ENCODE measurements around the gene CFAP99.

Gene CFAP99

DNA sequence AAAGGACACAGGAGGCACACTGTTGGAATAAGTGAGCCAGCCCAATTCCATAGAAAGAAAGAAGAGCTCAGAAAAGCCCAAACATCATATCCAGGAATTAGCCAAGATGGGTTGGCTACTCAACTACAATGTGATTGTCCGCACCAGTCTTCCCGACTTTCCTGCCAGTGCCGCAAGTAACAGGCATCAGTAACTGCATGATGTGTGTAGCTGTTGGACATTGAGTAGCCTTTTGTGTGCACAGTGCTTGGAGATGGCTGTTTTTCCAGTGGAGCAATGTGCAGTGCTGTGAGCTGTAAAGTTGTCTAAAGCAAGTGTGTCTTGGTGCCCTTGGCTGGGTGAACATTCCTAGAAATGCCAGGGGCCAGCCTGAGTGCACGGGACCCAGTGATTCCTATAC is 88.5 kb downstream of the CFAP99 start:
- TF ChIP-seq BACH2 (CRISPR knock-in tag; IDR thresholded peaks at IDR 0.05; ENCODE audit: borderline replicate concordance) (no peak), RARB (CRISPR knock-in tag; IDR thresholded peaks at IDR 0.05) (no peak), ZNF565 (CRISPR knock-in tag; conservative IDR thresholded peaks at IDR 0.05; ENCODE audit: low read depth) (no peak), ZC3H10 (CRISPR knock-in tag; IDR thresholded peaks at IDR 0.05) (no peak), OSR1 (CRISPR knock-in tag; IDR thresholded peaks at IDR 0.05) (no peak), PPARA (CRISPR knock-in tag; IDR thresholded peaks at IDR 0.05; ENCODE audit: borderline replicate concordance) (no peak), ESRRG (CRISPR knock-in tag; IDR thresholded peaks at IDR 0.05) (no peak), TOX (CRISPR knock-in tag; IDR thresholded peaks at IDR 0.05; ENCODE audit: borderline replicate concordance) (no peak), ZFP3 (CRISPR knock-in tag; IDR thresholded peaks at IDR 0.05) (no peak), TCF4 (CRISPR knock-in tag; IDR thresholded peaks at IDR 0.05; ENCODE audit: borderline replicate concordance) (no peak), ZNF70 (CRISPR knock-in tag; IDR thresholded peaks at IDR 0.05) (no peak), ARNTL (CRISPR knock-in tag; IDR thresholded peaks at IDR 0.05; ENCODE audit: borderline replicate concordance, low read depth) (no peak), ZFP30 (CRISPR knock-in tag; IDR thresholded peaks at IDR 0.05) (no peak), ZNF8 (CRISPR knock-in tag; IDR thresholded peaks at IDR 0.05) (no peak), GLIS3 (CRISPR knock-in tag; IDR thresholded peaks at IDR 0.05) (no peak)
- TF ChIP-seq, protein P1, sequence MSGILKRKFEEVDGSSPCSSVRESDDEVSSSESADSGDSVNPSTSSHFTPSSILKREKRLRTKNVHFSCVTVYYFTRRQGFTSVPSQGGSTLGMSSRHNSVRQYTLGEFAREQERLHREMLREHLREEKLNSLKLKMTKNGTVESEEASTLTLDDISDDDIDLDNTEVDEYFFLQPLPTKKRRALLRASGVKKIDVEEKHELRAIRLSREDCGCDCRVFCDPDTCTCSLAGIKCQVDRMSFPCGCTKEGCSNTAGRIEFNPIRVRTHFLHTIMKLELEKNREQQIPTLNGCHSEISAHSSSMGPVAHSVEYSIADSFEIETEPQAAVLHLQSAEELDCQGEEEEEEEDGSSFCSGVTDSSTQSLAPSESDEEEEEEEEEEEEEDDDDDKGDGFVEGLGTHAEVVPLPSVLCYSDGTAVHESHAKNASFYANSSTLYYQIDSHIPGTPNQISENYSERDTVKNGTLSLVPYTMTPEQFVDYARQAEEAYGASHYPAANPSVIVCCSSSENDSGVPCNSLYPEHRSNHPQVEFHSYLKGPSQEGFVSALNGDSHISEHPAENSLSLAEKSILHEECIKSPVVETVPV (CRISPR knock-in tag; IDR thresholded peaks at IDR 0.05) = no peak
- TF ChIP-seq, protein P2, sequence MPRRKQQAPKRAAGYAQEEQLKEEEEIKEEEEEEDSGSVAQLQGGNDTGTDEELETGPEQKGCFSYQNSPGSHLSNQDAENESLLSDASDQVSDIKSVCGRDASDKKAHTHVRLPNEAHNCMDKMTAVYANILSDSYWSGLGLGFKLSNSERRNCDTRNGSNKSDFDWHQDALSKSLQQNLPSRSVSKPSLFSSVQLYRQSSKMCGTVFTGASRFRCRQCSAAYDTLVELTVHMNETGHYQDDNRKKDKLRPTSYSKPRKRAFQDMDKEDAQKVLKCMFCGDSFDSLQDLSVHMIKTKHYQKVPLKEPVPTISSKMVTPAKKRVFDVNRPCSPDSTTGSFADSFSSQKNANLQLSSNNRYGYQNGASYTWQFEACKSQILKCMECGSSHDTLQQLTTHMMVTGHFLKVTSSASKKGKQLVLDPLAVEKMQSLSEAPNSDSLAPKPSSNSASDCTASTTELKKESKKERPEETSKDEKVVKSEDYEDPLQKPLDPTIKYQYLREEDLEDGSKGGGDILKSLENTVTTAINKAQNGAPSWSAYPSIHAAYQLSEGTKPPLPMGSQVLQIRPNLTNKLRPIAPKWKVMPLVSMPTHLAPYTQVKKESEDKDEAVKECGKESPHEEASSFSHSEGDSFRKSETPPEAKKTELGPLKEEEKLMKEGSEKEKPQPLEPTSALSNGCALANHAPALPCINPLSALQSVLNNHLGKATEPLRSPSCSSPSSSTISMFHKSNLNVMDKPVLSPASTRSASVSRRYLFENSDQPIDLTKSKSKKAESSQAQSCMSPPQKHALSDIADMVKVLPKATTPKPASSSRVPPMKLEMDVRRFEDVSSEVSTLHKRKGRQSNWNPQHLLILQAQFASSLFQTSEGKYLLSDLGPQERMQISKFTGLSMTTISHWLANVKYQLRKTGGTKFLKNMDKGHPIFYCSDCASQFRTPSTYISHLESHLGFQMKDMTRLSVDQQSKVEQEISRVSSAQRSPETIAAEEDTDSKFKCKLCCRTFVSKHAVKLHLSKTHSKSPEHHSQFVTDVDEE (CRISPR knock-in tag; IDR thresholded peaks at IDR 0.05) = no peak
- TF ChIP-seq, protein P3, sequence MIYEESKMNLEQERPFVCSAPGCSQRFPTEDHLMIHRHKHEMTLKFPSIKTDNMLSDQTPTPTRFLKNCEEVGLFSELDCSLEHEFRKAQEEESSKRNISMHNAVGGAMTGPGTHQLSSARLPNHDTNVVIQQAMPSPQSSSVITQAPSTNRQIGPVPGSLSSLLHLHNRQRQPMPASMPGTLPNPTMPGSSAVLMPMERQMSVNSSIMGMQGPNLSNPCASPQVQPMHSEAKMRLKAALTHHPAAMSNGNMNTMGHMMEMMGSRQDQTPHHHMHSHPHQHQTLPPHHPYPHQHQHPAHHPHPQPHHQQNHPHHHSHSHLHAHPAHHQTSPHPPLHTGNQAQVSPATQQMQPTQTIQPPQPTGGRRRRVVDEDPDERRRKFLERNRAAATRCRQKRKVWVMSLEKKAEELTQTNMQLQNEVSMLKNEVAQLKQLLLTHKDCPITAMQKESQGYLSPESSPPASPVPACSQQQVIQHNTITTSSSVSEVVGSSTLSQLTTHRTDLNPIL (CRISPR knock-in tag; IDR thresholded peaks at IDR 0.05; ENCODE audit: low read depth) = no peak

DNA sequence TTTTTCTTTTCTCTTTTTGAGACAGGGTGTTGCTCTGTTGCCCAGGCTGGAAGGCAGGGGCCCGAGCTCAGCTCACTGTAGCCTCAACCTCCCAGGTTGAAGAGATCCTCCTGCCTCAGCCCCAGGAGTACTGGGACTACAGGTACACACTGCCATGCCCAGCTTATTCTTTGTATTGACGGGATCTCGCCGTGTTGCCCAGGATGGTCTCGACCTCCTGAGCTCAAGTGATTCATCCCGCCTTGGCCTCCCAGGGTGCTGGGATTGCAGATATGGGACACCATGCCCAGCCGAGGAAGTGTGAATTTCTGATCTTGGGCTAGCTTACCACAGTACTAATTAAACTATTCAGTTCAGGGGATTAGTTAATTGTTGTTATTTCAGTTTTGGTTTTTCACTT is 89.1 kb downstream of the CFAP99 start:
- no peak for TF ChIP-seq ARNTL (CRISPR knock-in tag; IDR thresholded peaks at IDR 0.05; ENCODE audit: borderline replicate concordance, low read depth)
- TF ChIP-seq, protein P3 (CRISPR knock-in tag; IDR thresholded peaks at IDR 0.05; ENCODE audit: low read depth) = no peak
- TF ChIP-seq, protein P4, sequence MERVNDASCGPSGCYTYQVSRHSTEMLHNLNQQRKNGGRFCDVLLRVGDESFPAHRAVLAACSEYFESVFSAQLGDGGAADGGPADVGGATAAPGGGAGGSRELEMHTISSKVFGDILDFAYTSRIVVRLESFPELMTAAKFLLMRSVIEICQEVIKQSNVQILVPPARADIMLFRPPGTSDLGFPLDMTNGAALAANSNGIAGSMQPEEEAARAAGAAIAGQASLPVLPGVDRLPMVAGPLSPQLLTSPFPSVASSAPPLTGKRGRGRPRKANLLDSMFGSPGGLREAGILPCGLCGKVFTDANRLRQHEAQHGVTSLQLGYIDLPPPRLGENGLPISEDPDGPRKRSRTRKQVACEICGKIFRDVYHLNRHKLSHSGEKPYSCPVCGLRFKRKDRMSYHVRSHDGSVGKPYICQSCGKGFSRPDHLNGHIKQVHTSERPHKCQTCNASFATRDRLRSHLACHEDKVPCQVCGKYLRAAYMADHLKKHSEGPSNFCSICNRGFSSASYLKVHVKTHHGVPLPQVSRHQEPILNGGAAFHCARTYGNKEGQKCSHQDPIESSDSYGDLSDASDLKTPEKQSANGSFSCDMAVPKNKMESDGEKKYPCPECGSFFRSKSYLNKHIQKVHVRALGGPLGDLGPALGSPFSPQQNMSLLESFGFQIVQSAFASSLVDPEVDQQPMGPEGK (CRISPR knock-in tag; IDR thresholded peaks at IDR 0.05; ENCODE audit: borderline replicate concordance) = no peak

More for the DNA sequence above, 88.5 kb downstream of the CFAP99 start:
- ATAC-seq = no peak

DNA sequence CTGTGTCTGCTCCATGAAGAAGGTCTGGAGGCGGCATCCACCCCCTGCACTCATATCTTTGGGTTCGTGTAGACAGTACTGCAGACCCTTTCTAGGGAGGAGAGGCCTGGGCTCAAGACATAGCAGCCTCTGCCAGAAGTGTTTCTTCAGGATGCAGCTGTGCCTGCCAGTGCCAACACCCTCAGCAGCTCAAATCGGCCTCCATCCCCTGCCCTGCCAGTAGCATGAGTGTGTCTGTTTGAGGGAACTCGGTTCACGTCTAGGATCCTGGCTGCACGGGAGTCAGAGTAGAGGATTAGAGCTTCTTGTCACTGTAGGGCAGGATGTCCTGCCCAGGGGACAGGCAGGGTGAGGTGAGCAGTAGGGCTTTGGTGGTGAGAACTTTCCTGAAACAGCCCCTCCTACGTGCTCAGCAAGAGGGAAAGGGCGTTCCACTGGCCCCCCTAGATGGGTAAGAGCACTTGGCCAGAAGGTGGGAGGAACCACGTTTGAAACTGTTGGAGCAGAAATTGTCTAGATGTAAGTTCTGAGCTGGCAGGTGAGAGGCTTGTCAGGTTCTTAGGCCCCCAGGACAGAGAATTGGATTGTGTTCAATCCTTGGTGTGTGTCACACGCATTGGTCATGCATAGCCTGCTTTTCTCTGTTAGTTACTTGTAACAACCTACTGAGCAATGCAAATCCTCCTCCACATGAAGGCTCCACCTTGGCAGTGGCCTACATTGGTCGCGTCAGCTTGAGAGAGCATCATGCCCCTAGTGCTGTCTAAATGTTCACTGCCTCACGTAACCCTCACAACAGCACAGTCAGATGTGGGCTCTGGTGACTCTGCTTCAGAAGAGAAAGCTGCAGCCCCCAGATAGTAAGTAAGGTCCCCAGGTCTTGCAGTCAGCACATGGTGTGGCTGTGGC is 91.8 kb downstream of the CFAP99 start:
- no peak for ATAC-seq
- TF ChIP-seq GLIS3 (CRISPR knock-in tag; IDR thresholded peaks at IDR 0.05) = no peak
- TF ChIP-seq CSDC2 (CRISPR knock-in tag; IDR thresholded peaks at IDR 0.05) = no peak
- TF ChIP-seq ZFP30 (CRISPR knock-in tag; IDR thresholded peaks at IDR 0.05) = no peak
- no peak for TF ChIP-seq RARB (CRISPR knock-in tag; IDR thresholded peaks at IDR 0.05)
- no peak for TF ChIP-seq ISL1 (CRISPR knock-in tag; IDR thresholded peaks at IDR 0.05)
- TF ChIP-seq, protein P3 (CRISPR knock-in tag; IDR thresholded peaks at IDR 0.05; ENCODE audit: low read depth) = no peak
- TF ChIP-seq TOX (CRISPR knock-in tag; IDR thresholded peaks at IDR 0.05; ENCODE audit: borderline replicate concordance) = no peak
- no peak for TF ChIP-seq ZC3H10 (CRISPR knock-in tag; IDR thresholded peaks at IDR 0.05)
- no peak for TF ChIP-seq BACH2 (CRISPR knock-in tag; IDR thresholded peaks at IDR 0.05; ENCODE audit: borderline replicate concordance)
- no peak for TF ChIP-seq ZNF565 (CRISPR knock-in tag; conservative IDR thresholded peaks at IDR 0.05; ENCODE audit: low read depth)
- no peak for TF ChIP-seq OSR1 (CRISPR knock-in tag; IDR thresholded peaks at IDR 0.05)
- TF ChIP-seq TCF4 (CRISPR knock-in tag; IDR thresholded peaks at IDR 0.05; ENCODE audit: borderline replicate concordance) = no peak
- TF ChIP-seq ZNF70 (CRISPR knock-in tag; IDR thresholded peaks at IDR 0.05) = no peak
- TF ChIP-seq, protein P5, sequence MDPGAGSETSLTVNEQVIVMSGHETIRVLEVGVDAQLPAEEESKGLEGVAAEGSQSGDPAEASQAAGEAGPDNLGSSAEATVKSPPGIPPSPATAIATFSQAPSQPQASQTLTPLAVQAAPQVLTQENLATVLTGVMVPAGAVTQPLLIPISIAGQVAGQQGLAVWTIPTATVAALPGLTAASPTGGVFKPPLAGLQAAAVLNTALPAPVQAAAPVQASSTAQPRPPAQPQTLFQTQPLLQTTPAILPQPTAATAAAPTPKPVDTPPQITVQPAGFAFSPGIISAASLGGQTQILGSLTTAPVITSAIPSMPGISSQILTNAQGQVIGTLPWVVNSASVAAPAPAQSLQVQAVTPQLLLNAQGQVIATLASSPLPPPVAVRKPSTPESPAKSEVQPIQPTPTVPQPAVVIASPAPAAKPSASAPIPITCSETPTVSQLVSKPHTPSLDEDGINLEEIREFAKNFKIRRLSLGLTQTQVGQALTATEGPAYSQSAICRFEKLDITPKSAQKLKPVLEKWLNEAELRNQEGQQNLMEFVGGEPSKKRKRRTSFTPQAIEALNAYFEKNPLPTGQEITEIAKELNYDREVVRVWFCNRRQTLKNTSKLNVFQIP (CRISPR knock-in tag; IDR thresholded peaks at IDR 0.05; ENCODE audit: borderline replicate concordance, low read depth) = no peak
- TF ChIP-seq ZNF8 (CRISPR knock-in tag; IDR thresholded peaks at IDR 0.05) = no peak
- no peak for TF ChIP-seq SNAI2 (CRISPR knock-in tag; IDR thresholded peaks at IDR 0.05)
- TF ChIP-seq ARNTL (CRISPR knock-in tag; IDR thresholded peaks at IDR 0.05; ENCODE audit: borderline replicate concordance, low read depth) = no peak

More for the DNA sequence above, 89.1 kb downstream of the CFAP99 start:
- no peak for ATAC-seq

Measured in SK-N-SH treated with all-trans-retinoic acid at 6 μM for 48 hours (cell line).